Activated T-cell treated with anti-CD3 and anti-CD28 coated beads for 48 hours (primary cell): ENCODE results near the gene ROCK1.
A peak's percentile ranks its signal among the peaks of the same experiment; 100 is the strongest.
"Not testable (repeated sequence)": the region's sequence is repeated elsewhere in the genome, so short reads cannot be mapped to it uniquely, and the experiment has no call there.

ENCODE experiments used
- DNase-seq: peaks from one replicate; pipeline ENCODE4 v3.0.0-alpha.2; 2020; ENCODE audit warnings: low read depth

Gene ROCK1

DNA sequence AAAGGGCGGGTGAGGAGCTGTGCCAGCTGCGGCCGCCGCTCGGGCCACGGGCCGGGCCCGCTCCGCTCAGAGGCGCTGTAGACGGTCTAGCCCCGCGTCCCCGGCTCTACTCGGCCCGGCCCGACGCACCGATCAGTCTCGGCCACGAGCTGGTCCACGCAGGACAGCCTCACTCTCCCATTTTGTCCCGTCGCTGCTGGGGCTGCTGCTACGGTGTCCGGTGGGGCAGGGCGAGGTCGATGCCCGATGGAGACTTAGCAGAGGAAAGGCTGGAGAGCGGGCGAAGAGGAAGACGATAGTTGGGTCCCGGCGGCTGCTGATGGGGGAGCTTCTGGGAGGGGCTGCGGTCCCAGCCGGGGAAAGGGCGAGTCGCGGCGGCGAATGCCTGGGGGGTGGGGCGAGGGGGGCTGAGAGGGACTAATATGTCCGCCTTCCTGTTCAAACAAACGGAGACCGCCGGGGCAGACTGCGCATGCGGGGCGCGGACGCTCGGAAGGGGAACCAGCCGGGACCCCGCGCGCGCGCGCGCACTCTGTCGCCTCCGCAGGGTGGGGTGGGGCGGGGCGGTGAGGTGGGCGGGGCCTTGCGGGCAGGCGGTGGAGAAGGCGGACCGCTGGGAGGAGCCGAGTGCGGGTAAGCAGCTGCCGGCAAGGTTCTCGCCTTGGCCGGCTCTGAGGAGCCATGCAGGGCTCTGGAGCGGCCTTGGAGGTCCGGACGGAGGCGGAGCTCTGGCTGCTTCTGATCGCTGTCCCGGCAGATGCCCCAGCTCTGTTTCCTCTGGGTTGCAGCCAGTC lies at the start of gene ROCK1:
ROCK1 (minus strand) TSS at position 468 of the 794 bp plus-strand sequence. CDS start 903 bp downstream, outside the sequence.
- peak; percentile 98 for DNase-seq

DNA sequence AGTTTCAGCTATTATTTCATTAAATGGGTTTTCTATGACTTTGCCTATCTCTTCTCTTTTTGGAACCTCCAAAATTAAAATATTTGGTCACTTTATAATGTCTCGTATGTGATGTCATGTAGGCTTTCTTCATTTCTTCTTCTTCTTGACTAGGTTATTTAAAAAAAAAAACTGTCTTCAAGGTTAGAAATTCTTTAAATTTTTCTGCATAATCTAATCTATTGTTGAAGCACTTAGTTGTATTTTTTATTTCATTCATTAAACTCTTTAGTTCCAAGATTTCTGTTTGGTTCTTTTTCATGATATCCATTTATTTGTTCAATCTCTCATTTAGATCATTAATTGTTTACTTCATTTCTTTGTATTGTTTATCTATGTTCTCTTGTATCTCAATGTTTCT lies 43.8 kb upstream of the ROCK1 start:
- no peak for DNase-seq

DNA sequence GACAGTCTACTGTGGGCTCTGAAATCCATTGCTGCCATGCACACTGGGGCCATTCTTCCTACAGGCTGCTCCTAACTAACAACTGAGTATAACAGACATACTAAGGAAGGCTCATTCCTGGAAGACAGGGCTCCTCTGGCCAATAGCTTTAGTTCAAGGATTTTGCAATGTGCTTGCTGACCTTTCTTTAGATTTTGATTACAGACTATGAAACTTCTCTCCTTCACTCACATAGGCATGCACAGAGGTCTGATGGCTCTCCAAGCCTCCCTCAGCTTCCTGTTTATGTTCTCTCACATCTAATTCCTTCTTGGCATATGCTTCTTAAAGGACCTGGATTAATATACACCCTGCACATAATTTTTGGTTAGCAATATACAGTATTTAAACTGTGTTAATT lies 34.4 kb upstream of the ROCK1 start:
- DNase-seq: no peak

DNA sequence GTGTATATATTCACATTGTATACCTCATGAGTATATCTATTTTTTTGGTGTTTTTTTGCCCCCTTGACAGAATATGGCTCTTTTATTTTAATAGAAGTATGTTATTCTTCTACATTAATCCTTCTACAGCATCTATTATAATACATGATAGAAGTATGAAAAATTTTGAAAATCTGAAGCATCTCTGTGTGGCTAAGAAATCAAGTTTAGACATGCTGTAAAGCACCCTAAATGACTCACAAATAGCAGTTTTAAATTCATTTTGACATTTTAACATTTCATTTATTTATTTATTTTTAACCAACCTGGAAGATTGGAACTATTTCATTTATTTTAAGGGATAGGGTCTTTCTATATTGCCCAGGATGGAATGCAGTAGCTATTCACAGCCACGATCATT lies 33.8 kb upstream of the ROCK1 start:
- DNase-seq: no peak

DNA sequence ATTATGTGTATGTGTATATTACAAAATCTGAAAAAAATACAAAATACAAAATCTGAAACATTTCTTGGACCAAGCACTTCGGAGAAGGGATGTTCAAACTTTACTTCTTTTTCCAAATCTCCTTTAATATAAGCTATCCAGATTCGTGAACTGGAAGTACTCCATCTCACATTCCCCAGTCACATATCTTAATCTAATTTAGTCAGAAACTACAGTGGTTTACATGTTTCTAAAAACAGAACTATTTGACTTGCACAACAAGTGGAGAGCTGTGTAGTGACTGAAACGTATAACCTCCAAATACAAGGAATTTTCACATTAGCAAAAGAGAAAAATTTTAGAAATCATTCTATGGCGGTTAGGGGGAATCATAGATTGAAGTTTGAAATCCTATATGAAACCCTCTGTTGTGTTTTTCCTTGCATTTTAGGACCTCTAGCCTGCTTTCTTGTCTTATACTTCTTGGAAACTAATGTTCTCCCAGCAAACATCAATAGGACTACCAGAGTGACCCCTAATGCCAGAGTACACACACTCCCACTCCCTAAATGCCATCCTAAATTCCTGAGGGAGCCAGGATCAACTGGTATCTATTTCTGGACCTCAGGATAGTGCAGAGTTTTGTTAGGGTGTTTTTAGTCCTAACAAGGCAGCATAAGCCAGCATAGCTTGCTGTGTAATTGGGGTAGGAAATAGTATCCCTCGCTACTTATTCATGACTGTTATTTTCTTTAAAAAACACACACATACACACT lies 30.2 kb upstream of the ROCK1 start:
- DNase-seq: no peak

DNA sequence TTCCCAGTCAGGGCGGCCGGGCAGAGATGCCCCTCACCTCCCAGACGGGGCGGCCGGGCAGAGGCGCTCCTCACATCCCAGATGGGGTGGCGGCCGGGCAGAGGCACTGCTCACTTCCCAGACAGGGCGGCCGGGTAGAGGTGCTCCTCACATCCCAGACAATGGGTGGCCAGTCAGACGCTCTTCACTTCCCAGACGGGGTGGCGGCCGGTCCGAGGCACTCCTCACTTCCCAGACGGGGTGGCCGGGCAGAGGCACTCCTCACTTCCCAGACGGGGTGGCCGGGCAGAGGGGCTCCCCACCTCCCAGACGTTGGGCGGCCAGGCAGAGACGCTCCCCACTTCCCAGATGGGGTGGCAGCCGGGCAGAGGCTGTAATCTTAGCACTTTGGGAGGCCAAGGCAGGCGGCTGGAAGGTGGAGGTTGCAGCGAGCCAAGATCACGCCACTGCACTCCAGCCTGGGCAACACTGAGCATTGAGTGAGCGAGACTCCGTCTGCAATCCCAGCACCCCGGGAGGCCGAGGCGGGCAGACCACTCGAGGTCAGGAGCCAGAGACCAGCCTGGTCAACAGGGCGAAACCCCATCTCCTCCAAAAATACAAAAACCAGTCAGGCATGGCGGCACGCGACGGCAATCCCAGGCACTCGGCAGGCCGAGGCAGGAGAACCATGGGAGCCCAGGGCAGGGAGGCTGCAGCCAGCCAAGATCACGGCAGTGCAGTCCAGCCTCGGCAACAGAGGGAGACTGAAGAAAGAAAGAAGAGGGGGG lies 26.3 kb upstream of the ROCK1 start:
- DNase-seq: not testable (repeated sequence)

DNA sequence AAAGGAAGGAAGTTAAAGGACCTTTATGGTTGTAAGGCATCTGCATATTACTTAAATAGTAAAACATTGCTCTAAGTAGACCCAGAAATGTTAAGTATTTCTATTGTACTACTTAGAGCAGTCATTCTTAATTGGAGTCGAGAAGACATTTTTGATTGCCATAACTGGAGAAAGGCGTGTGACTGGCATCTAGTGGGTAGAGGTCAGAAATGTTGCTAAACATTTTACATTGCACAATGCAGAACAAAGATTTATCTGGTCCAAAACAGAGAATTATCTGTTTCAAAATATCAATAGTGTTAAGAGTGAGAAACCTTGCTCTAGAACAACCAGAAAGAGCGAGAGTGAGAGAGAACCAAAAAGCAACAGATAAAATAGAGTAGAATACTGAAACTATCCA lies 23.3 kb upstream of the ROCK1 start:
- DNase-seq: no peak

DNA sequence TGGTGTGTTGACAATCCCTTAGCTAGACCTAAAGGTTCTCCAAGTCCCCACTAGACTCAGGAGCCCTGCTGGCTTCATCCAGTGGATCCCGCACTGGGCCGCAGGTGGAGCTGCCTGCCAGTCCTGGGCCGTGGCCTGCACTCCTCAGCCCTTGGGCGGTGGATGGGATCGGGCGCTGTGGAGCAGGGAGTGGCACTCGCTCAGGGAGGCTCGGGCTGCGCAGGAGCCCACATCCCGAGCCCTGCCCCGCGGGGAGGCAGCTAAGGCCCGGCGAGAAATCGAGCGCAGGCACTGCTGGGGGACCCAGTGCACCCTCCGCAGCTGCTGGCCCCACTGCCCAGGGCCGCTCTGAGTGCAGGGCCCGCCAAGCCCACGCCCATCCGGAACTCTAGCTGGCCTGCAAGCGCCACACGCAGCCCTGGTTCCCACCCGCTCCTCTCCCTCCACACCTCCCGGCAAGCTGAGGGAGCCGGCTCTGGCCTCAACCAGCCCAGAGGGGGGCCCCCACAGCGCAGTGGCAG lies 20.8 kb upstream of the ROCK1 start:
- no peak for DNase-seq

DNA sequence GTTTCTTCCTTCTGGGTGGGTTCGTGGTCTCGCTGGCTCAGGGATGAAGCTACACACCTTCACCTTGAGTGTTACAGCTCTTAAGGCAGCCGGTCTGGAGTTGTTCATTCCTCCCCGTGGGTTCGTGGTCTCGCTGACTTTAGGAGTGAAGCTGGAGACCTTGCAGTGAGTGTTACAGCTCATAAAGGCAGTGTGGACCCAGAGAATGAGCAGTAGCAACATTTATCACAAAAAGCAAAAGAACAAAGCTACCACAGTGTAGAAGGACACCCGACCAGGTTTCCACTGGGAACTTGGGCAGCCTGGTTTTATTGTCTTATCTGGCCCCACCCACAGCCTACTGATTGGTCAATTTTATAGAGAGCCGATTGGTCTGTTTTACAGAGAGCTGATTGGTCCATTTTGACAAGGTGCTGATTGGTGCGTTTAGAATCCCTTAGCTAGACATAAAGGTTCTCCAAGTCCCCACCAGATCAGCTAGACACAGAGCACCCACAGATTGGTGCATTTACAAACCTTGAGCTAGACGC lies 20.1 kb upstream of the ROCK1 start:
- DNase-seq: no peak

DNA sequence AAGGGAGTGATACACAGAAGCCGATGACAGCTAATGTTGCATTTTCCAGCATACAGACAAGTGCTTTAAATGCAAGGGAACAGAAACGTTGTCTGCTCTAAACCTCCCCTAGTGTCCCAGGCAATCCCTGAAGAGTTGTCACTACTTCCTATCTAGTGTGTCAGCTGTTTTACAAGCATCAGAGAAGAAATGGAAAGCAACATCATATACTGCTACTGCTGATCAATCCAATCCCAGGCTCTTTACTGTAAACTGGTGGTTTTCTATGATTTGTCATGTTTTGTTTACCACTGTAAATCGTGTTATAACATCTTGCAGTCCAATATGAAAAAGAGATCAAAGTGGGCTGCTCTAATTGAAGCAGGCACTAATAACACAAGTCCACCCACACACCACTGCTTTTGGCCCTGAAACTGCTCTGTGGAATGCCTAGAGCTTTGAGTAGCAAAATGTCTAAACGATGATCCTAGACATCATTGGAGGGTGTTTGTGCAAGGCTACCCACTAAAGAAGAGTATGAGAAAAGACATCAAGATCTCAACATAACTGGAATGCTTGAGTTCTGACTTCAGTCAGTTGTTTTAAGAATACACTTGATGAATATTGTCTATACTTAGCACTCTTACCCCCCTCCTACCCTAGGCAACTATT lies 18.1 kb upstream of the ROCK1 start:
- no peak for DNase-seq

DNA sequence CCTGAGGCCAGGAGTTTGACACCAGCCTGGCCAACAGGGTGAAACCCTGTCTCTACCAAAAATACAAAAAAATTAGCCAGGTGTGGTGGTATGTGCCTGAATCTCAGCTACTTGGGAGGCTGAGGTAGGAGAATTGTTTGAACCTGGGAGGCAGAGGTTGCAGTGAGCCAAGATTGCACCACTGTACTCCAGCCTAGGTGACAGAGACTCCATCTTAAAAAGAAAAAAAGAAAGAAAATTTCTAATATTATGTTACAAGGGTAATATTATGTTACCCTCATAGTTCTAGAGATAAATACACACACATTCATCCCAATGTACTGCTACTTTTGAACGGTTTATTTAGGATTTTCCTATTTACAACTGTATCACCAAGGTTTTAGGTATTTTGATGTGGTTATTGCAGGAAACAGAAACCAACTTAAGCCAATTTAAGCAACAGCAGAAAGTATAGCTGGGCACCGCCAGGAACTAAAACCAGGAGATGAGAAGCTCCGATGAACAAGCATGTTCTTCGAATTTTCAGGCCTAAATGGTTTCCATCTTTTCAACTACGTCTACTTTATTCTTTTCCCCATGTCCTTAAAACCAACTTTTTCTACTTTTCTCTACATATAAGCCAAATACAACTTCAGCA lies 11.8 kb upstream of the ROCK1 start:
- DNase-seq: no peak

DNA sequence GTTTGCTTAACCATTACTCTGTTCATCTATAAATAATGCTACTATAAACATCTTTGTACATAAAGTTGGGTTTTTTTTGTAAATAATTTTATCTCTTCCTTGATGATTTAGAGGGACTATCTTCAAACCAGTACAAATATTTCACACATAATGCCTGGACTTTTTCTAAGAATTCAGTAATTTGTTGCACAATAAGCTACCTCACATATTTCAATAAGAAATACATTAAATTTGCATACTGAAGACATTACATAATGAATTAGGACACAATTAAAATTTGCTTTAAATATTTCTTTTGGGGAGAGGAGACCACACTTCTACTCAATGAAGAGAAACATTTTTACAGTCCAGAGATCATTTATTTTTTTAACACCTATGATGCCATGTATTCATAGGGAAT lies 7.2 kb upstream of the ROCK1 start:
- DNase-seq: no peak

DNA sequence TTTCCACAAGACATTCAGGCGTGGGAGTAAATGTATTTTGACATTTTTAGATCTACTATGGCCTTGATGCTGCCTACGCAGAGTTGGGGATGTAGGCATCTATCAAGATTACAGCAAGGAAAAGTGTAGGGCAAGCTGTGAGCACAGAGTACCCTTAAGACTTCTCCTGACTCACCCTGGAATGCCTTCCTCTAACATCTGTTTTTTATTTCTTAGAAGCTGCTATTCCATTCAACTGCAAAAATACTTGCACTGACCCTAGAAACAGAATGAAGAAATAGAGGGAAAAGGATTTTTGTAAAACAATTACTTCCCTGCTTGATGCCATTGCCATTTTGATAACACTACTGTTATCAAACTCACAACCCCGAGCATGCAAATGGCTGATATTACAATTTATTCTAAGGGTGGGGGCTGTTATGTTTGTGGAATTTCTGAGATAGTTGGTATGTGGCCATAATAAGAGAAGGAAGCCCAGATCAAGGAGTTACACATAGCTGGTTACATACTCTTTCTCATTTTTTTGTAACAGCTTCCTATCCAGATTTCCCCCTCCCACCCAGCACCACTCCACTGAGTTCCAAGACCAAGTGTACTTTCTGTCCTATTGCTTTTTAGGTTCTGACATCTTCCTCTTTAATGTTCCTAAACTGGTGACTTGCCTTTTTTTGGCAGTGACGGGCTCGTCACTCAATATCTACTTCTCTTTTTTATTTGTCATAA lies 6.0 kb upstream of the ROCK1 start:
- no peak for DNase-seq

DNA sequence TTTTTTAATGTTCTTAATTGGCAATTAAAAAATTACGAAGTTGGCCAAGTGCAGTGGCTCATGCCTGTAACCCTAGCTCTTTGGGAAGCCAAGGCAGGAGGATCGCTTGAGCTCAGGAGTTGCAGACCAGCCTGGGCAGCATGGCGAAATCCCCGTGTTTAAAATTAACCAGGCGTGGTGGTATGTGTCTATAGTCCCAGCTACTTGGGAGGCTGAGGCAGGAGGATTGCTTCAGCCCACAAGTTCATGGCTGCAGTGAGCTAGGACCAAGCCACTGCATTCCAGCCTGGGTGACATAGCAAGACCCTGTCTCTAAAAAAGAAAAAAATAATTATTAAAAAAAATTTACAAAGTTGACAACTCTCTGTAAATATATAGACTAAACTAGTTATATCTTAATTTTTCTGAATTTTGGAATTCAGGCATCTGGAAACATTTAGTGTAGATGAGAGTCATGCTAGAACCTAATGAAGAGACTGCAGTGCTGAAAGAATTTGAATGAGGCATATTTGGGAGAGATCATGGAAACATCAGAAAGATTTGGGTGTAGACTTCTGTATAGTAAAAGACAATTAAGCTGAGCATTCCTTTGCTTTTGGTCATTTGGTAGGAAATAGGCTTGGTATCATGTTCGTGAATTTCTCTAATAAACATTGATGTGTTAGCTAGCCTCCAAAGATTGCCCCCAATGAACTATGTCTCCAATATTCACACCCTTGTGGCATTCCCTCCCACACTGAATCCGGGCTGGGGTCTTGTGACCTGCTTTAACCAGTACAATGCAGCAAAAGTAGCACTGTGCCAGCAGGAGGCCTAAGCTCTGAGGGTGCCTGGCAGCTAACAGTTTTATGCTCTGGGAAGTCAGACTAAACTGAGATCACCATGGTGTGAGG lies 4.2 kb upstream of the ROCK1 start:
- no peak for DNase-seq

DNA sequence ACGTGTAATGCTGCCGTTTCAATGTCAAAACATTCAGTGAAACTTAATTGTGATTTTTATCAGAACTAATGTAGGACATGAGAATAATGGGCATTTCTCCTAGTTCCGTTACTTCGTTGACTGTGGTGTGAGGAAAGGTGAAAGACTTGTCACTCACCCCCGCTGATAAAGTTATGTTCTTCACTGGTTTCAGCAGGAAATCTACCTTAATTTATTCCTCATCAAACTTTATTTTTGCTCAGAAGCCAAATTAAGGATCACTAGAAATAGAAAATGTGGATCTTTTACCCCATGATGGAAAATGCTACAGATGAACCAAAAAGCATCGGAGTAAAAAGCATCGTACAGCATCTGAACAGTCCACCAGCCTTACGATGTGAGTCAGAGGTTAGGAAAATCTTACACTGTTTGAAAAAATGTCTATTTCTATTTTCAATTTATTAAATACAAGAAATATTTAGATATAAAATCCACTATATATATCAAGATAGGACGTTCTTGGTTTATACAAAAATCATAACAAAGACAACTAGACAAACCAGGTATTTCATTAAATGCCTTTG lies 1.0 kb upstream of the ROCK1 start:
- no peak for DNase-seq

DNA sequence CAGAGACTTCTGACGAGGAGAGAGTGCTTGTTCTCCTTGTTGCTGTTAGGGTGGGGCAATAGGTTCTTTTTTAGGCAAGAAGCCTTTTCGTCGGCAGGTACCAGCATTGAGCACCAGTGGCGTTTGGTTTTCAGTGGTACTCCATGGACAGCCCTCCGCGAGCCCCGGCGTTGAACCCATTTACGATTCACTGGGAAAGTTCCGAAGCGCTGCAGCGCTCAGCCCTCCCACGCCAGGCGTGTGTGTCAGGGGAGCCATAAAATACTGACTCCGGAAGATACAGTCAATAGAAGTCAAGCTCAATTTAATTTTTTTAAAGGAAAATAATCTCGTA lies 494 bp upstream of the ROCK1 start:
- DNase-seq: no peak

DNA sequence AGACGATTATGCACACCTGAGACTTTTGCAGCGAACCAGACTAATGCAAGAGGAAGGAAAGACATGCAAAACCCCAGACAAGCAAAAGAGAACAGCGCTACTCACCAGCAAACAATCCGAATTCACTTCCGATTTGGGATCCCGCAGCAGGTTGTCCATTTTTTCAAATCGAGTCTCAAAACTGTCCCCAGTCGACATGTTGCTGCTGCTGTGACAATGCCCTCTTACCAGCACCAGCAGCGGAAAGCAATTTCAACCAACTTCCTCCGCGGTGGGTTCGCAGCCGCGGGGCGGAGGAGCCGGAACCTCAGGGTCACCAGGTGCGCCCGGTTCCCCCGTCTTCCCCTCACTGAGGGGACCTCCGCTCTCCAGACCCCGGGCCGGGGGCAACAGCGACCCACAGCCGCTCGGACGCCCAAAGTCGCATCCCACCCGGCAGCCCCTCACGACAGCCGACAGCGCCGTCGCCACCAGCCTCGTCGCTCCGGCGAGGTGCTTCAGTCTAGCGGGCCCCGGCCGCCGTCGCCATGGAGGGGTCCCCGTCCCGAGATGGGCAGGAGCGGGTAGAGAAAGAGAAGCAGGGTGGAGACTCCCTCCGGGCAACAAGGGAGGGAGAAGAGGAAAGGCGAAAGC lies 784 bp downstream of the ROCK1 start:
- peak; percentile 51 for DNase-seq

DNA sequence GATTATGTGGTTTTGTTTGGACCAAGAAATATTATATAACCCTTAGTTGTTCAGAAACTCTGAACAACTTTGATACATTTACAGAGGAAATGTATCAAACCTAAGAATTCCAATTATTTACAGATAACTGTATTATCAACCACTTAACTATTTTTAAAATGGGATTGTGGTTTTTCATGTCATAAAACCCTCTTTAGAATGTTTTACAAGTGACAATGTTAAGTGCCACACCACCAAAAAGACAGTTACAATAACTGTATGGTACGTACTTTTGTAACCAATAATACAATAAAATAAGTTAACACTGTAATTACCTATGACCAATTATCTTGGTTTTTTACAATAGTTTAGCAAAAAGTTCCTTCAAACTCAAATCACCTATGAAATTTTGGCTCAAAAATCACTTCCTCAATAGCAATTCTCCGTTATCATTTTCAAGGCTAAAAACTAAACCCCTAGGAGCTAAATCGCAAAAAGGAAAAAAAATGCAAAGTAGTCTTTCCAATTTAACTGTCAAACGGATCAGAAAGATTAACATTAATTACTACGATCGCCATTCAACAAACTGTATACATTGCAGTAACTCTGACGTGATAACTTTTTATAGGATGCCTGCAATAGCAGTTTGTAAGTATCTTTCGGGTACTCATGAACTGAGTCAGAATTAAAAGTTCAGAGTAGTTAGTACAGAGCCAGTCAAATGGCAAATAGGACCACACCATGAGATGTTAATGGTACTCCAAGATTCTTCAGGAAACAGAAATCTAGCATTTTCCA lies 1.5 kb downstream of the ROCK1 start:
- DNase-seq: no peak
